IMR-90 (cell line): Measurements from ENCODE around the gene AATF. TPM values are rescaled to one million over a fixed set of nuclear protein-coding genes. Genes with fewer than 3 reads are reported as not detected.

Experiments
- ATAC-seq: fragments of 200-7000 bp; cut with Tn5 transposase; 2 replicates; pipeline ENCODE4 v1.9.1; 2020; ENCODE audit warnings: low read depth, mild to moderate bottlenecking, moderate library complexity
- BruUV-seq: library from RNA; stranded (reverse); fragments of 400-500 nt; replicated peaks from 2 replicates; lab custom pipeline; 2021; lab: Mats Ljungman, UMichigan
- CTCF ChIA-PET: fragments of 300-600 bp; formaldehyde crosslinking; extraction: SDS; loops from one replicate; lab custom pipeline; 2021; ENCODE audit warnings: antibody characterized with exemption; lab: Yijun Ruan, JAX
- POLR2A ChIA-PET: fragments of 300-600 bp; sonication (Branson Sonifier 250); formaldehyde crosslinking; loops from one replicate; lab custom pipeline; 2022; ENCODE audit warnings: antibody characterized with exemption; ENCODE audit not compliant: unreplicated experiment; lab: Charles Lee
- DNase-seq: peaks from one replicate; pipeline ENCODE4 v3.0.0; 2013
- H2AFZ ChIP-seq: replicated peaks from 2 replicates; pipeline ENCODE3; 2013; ENCODE audit warnings: low read length, mild to moderate bottlenecking; ENCODE audit not compliant: poor library complexity
- H2AK5ac ChIP-seq: 2 replicates; pipeline ENCODE4 v1.6.1; 2013; ENCODE audit warnings: low read depth, low read length, inconsistent platforms
- H2AK9ac ChIP-seq: replicated peaks from 2 replicates; pipeline ENCODE3; 2013; ENCODE audit warnings: mild to moderate bottlenecking, low read depth, low read length, moderate library complexity; ENCODE audit not compliant: poor library complexity
- H2BK120ac ChIP-seq: 2 replicates; pipeline ENCODE4 v1.6.1; 2013; ENCODE audit warnings: low read depth, low read length, inconsistent platforms
- H2BK15ac ChIP-seq: 3 replicates; pipeline ENCODE4 v1.6.1; 2013; ENCODE audit warnings: low read depth, low read length, inconsistent platforms
- H2BK20ac ChIP-seq: 2 replicates; pipeline ENCODE4 v1.6.1; 2013; ENCODE audit warnings: low read depth, mild to moderate bottlenecking, inconsistent platforms, low read length, moderate library complexity
- H2BK5ac ChIP-seq: 2 replicates; pipeline ENCODE4 v1.6.1; 2013; ENCODE audit warnings: mild to moderate bottlenecking, low read depth, low read length, inconsistent platforms; ENCODE audit not compliant: poor library complexity, severe bottlenecking
- H3K14ac ChIP-seq: replicated peaks from 2 replicates; pipeline ENCODE4 v1.6.1; 2013; ENCODE audit warnings: low read depth, low read length, inconsistent platforms
- H3K18ac ChIP-seq: 2 replicates; pipeline ENCODE4 v1.6.1; 2013; ENCODE audit warnings: low read depth, low read length, control low read depth
- H3K23ac ChIP-seq: 2 replicates; pipeline ENCODE4 v1.6.1; 2013; ENCODE audit warnings: low read depth, low read length, inconsistent platforms
- H3K27ac ChIP-seq: 2 replicates; pipeline ENCODE4 v1.5.1; 2013; ENCODE audit warnings: mild to moderate bottlenecking, control low read depth, low read length; ENCODE audit not compliant: insufficient read depth
- H3K27me3 ChIP-seq: 2 replicates; pipeline ENCODE4 v1.6.1; 2013; ENCODE audit warnings: low read length; ENCODE audit not compliant: control insufficient read depth, insufficient read depth
- H3K36me3 ChIP-seq: 2 replicates; pipeline ENCODE4 v1.6.1; 2013; ENCODE audit warnings: low read length, mixed read lengths; ENCODE audit not compliant: control insufficient read depth, insufficient read depth
- H3K4ac ChIP-seq: 2 replicates; pipeline ENCODE4 v1.6.1; 2013; ENCODE audit warnings: low read depth, low read length, inconsistent platforms
- H3K4me1 ChIP-seq: 2 replicates; pipeline ENCODE4 v1.6.1; 2013; ENCODE audit warnings: low read length, mixed read lengths; ENCODE audit not compliant: control insufficient read depth, insufficient read depth
- H3K4me2 ChIP-seq: 2 replicates; pipeline ENCODE4 v1.6.1; 2013; ENCODE audit warnings: low read depth, mild to moderate bottlenecking, control low read depth, low read length, moderate library complexity
- H3K4me3 ChIP-seq: 2 replicates; pipeline ENCODE4 v1.5.1; 2013; ENCODE audit warnings: low read depth, mild to moderate bottlenecking, control low read depth, low read length, moderate library complexity; ENCODE audit not compliant: insufficient read depth
- H3K56ac ChIP-seq: 2 replicates; pipeline ENCODE4 v1.6.1; 2013; ENCODE audit warnings: low read length, inconsistent platforms; ENCODE audit not compliant: insufficient read depth; ENCODE audit errors: extremely low read depth
- H3K79me1 ChIP-seq, 2 experiments: 2 replicates each; pipeline ENCODE4 v1.6.1; 2013; ENCODE audit warnings: low read length in 2 of 2, inconsistent platforms in 1 of 2, low read depth in 1 of 2
- H3K9ac ChIP-seq: 2 replicates; pipeline ENCODE4 v1.6.1; 2013; ENCODE audit warnings: low read depth, low read length, control low read depth
- H3K9me1 ChIP-seq: 2 replicates; pipeline ENCODE4 v1.6.1; 2013; ENCODE audit warnings: low read length, inconsistent platforms; ENCODE audit not compliant: insufficient read depth
- H3K9me3 ChIP-seq: 2 replicates; pipeline ENCODE4 v1.6.1; 2013; ENCODE audit warnings: low read length; ENCODE audit not compliant: control insufficient read depth, insufficient read depth
- H4K20me1 ChIP-seq: 2 replicates; pipeline ENCODE4 v1.6.1; 2013; ENCODE audit warnings: low read length, inconsistent platforms; ENCODE audit not compliant: insufficient read depth
- H4K5ac ChIP-seq: 2 replicates; pipeline ENCODE4 v1.6.1; 2013; ENCODE audit warnings: mild to moderate bottlenecking, low read depth, low read length, control low read depth
- H4K8ac ChIP-seq, 2 experiments: 2 replicates each; pipeline ENCODE4 v1.6.1; 2013; ENCODE audit warnings: low read depth in 2 of 2, low read length in 2 of 2, control low read depth in 1 of 2, inconsistent platforms in 1 of 2
- H4K91ac ChIP-seq: 2 replicates; pipeline ENCODE4 v1.6.1; 2013; ENCODE audit warnings: low read depth, low read length, inconsistent platforms; ENCODE audit not compliant: insufficient read depth
- RCOR1 ChIP-seq: IDR thresholded peaks from 2 replicates; pipeline ENCODE4 v1.6.1; 2012; ENCODE audit warnings: mild to moderate bottlenecking, low read length, improper control_type of control experiment; ENCODE audit not compliant: insufficient replicate concordance
- WGBS, 2 experiments: methylation state at CpG; one replicate each; pipeline versions ENCODE4 v1.1.5 to v1.1.7; 2013; ENCODE audit warnings: missing lambda C conversion rate in 2 of 2; ENCODE audit not compliant: insufficient read length in 1 of 2; ENCODE audit errors: extremely low coverage in 2 of 2; 5-methylcytosine and 5-hydroxymethylcytosine counted together
- dilution Hi-C: fragments of 300-500 bp; cut with HindIII; formaldehyde crosslinking; loops from one replicate; pipeline ENCODE4 v1.14.3; 2018; ENCODE audit warnings: low sequenced_read_pairs; ENCODE audit not compliant: unreplicated experiment
- in situ Hi-C: fragments of 300-500 bp; cut with MboI; formaldehyde crosslinking; loops from 3 replicates; pipeline ENCODE4 v1.14.3; 2019; ENCODE audit warnings: low sequenced_read_pairs, inconsistent platforms, mixed read lengths
- intact Hi-C: fragments of 100-400 bp; cut with micrococcal nuclease; formaldehyde crosslinking; loops from 2 replicates; pipeline ENCODE4 v1.10.0; 2022
- polyA plus RNA-seq, 3 experiments: library from polyadenylated mRNA; depleted of rRNA; stranded (reverse); fragments of >200 nt; gene quantifications; 2 replicates each; pipeline ENCODE4 v1.2.3, GENCODE V29; 2012; ENCODE audit warnings: low replicate concordance in 1 of 3
- total RNA-seq: library from RNA; depleted of rRNA; stranded (reverse); fragments of >200 nt; gene quantifications from 2 replicates; pipeline ENCODE4 v1.2.3, GENCODE V29; 2012
- TF ChIP-seq, protein P1 (sequence below): fragments of 150-350 bp; IDR thresholded peaks from 2 replicates; pipeline ENCODE4 v1.6.1; 2016; ENCODE audit warnings: low read depth, mild to moderate bottlenecking, low read length, moderate library complexity, borderline replicate concordance

Gene AATF
- total and polyA plus RNA-seq, 2 of the 4 experiments (the other 2 are of a cell fraction) = 21.0 to 34.8 TPM

DNA sequence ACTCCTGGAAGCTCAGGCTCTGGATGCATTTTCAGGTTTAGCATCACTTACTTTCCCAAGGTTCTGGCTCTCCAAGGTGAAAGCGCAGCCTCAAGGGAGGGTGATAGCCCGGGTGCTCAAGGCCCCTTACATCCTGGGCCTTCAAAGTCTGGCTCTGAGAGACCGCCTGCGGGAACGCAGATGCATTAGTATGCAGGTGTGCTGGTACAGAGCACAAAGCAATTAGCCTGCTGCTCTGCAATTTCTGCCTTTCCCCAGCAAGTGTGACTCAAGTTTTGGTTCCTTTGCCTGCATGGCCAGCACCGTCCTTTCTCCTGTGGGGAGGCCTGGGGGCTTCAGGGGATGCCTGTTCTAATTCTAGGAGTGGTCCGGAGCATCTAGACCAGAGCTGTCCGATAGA lies 116.2 kb downstream of the AATF start:
- TF ChIP-seq, protein P1, sequence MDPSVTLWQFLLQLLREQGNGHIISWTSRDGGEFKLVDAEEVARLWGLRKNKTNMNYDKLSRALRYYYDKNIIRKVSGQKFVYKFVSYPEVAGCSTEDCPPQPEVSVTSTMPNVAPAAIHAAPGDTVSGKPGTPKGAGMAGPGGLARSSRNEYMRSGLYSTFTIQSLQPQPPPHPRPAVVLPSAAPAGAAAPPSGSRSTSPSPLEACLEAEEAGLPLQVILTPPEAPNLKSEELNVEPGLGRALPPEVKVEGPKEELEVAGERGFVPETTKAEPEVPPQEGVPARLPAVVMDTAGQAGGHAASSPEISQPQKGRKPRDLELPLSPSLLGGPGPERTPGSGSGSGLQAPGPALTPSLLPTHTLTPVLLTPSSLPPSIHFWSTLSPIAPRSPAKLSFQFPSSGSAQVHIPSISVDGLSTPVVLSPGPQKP = no peak
- no peak for TF ChIP-seq RCOR1
- no peaks in the 10 kb centered on the region for H3K36me3 ChIP-seq
- ChIA-PET POLR2A (no interaction called here), CTCF (no interaction called here)
- H2BK20ac ChIP-seq = no peak overlapping the region
- no peak overlapping the region for H4K91ac ChIP-seq
- intact Hi-C loops (no loop called here), in situ Hi-C loops (no loop called here), dilution Hi-C loops (loop anchor here (25.0 kb wide), 1 partner anchor 428 kb away; no protein-coding TSS in a partner anchor)
- H3K4me3 ChIP-seq = no peak overlapping the region
- no peak overlapping the region for H3K14ac ChIP-seq
- no peak overlapping the region for H2AFZ ChIP-seq
- no peak overlapping the region for H3K18ac ChIP-seq
- ATAC-seq = no peak
- no peak overlapping the region for H2AK9ac ChIP-seq
- no peak overlapping the region for H3K23ac ChIP-seq
- no peaks in the 10 kb centered on the region for H4K20me1 ChIP-seq
- no peaks in the 10 kb centered on the region; the same call in 1 of the 2 replicates for H3K9me1 ChIP-seq
- no peak for DNase-seq
- no peak overlapping the region for H4K8ac ChIP-seq
- H3K4ac ChIP-seq = no peak overlapping the region
- H2BK5ac ChIP-seq = no peak overlapping the region
- H3K56ac ChIP-seq = no peak overlapping the region
- H3K4me2 ChIP-seq = no peak overlapping the region
- H3K9ac ChIP-seq = no peak overlapping the region
- WGBS, 2 experiments = 89% methylated on average over 4 of the region's 8 CpGs; no CpG with 5 or more reads in 1 of the 2 experiments
- peaks cover 34% of the 10 kb centered on the region for H3K27me3 ChIP-seq
- H2BK120ac ChIP-seq = no peak overlapping the region
- BruUV-seq = no TSS peak
- H2AK5ac ChIP-seq = no peak overlapping the region
- no peak overlapping the region for H2BK15ac ChIP-seq
- peaks cover 6% of the 10 kb centered on the region for H3K4me1 ChIP-seq
- no peak overlapping the region for H3K27ac ChIP-seq
- no peaks in the 10 kb centered on the region for H3K79me1 ChIP-seq
- H4K5ac ChIP-seq = no peak overlapping the region
- peaks cover 1% of the 10 kb centered on the region; the same call in 1 of the 2 replicates for H3K9me3 ChIP-seq
